HEK293T (cell line): ENCODE results near the gene TSC22D3.

Experiments
- CTCF ChIA-PET: fragments of 350-600 bp; formaldehyde crosslinking; extraction: SDS; loops from one replicate; lab custom pipeline; 2021; ENCODE audit warnings: antibody characterized with exemption, inconsistent platforms; lab: Yijun Ruan, JAX
- POLR2A ChIA-PET: fragments of 350-600 bp; formaldehyde crosslinking; extraction: SDS; loops from one replicate; lab custom pipeline; 2020; ENCODE audit warnings: antibody characterized with exemption, inconsistent platforms; lab: Yijun Ruan, JAX
- DNase-seq: peaks from one replicate; pipeline ENCODE4 v3.0.0; 2012; ENCODE audit warnings: mixed read lengths; ENCODE audit errors: extremely low spot score
- ARNT ChIP-seq: fragments of 450-650 bp; IDR thresholded peaks from 2 replicates; pipeline ENCODE4 v1.6.1; 2017; ENCODE audit warnings: mild to moderate bottlenecking
- BHLHE40 ChIP-seq: fragments of 450-650 bp; IDR thresholded peaks from 2 replicates; pipeline ENCODE4 v1.6.1; 2016; ENCODE audit warnings: mild to moderate bottlenecking, moderate library complexity, borderline replicate concordance
- CTBP1 ChIP-seq: fragments of 450-650 bp; IDR thresholded peaks from 2 replicates; pipeline ENCODE4 v1.6.1; 2016; ENCODE audit warnings: borderline replicate concordance
- ELF4 ChIP-seq: fragments of 450-650 bp; IDR thresholded peaks from 2 replicates; pipeline ENCODE4 v1.6.1; 2017; ENCODE audit warnings: antibody characterized with exemption
- FOXA1 ChIP-seq: fragments of 450-650 bp; IDR thresholded peaks from 2 replicates; pipeline ENCODE4 v1.6.1; 2016; ENCODE audit warnings: mild to moderate bottlenecking
- FOXK2 ChIP-seq: fragments of 450-650 bp; IDR thresholded peaks from 2 replicates; pipeline ENCODE4 v1.6.1; 2016; ENCODE audit warnings: mild to moderate bottlenecking
- FOXM1 ChIP-seq: fragments of 450-650 bp; IDR thresholded peaks from 2 replicates; pipeline ENCODE4 v1.6.1; 2017; ENCODE audit warnings: mild to moderate bottlenecking, borderline replicate concordance
- HDGF ChIP-seq: fragments of 450-650 bp; IDR thresholded peaks from 2 replicates; pipeline ENCODE4 v1.6.1; 2017; ENCODE audit warnings: antibody characterized with exemption, borderline replicate concordance
- L3MBTL2 ChIP-seq: fragments of 450-650 bp; conservative IDR thresholded peaks from 2 replicates; pipeline ENCODE4 v1.6.1; 2016; ENCODE audit warnings: mild to moderate bottlenecking
- LEF1 ChIP-seq: fragments of 450-650 bp; IDR thresholded peaks from 2 replicates; pipeline ENCODE4 v1.6.1; 2017; ENCODE audit warnings: mild to moderate bottlenecking, borderline replicate concordance
- NFRKB ChIP-seq: fragments of 450-650 bp; IDR thresholded peaks from 2 replicates; pipeline ENCODE4 v1.6.1; 2016; ENCODE audit warnings: mild to moderate bottlenecking, moderate library complexity
- SP1 ChIP-seq: fragments of 450-650 bp; IDR thresholded peaks from 2 replicates; pipeline ENCODE4 v1.6.1; 2017
- SUZ12 ChIP-seq: fragments of 450-650 bp; IDR thresholded peaks from 2 replicates; pipeline ENCODE4 v1.6.1; 2016; ENCODE audit warnings: mild to moderate bottlenecking
- TARDBP ChIP-seq: fragments of 450-650 bp; IDR thresholded peaks from 2 replicates; pipeline ENCODE4 v1.6.1; 2016
- ZNF384 ChIP-seq: fragments of 450-650 bp; IDR thresholded peaks from 2 replicates; pipeline ENCODE4 v1.6.1; 2016
- TF ChIP-seq, protein P1 (sequence below): fragments of 450-650 bp; IDR thresholded peaks from 2 replicates; pipeline ENCODE4 v1.6.1; 2016

Gene TSC22D3

DNA sequence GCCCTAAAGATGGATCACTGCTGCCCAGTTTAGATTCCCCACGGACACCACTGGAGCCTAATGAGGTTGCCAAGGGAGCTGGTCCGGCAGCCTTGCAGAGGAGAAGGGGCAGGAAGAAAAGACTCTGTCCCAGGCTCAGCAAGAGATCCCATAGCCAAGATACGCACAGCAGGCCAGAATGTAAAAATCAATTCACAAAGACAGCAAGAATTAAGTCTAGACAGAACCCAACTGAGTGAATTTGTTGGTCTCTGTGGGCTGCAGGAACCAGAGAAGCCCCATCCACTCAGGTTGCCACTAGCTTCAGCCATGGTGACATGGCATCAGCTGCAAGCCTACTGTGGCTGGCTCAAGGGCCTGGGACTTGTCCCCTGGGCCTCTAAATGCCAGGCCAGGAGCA lies 22.9 kb downstream of the TSC22D3 start:
- CTCF ChIA-PET = interaction anchor here (1.1 to 3.0 kb wide), 4 partner anchors 14 to 80 kb away, joined by 4 to 9 read pairs (median 7); partner anchors contain the start of genes NCBP2L and TSC22D3
- TF ChIP-seq L3MBTL2 (no peak), ELF4 (no peak), FOXM1 (no peak), SUZ12 (no peak), HDGF (no peak), FOXK2 (no peak), TARDBP (no peak), BHLHE40 (no peak), ZNF384 (no peak), SP1 (no peak), NFRKB (no peak), ARNT (no peak), FOXA1 (no peak), CTBP1 (no peak)
- TF ChIP-seq, protein P1, sequence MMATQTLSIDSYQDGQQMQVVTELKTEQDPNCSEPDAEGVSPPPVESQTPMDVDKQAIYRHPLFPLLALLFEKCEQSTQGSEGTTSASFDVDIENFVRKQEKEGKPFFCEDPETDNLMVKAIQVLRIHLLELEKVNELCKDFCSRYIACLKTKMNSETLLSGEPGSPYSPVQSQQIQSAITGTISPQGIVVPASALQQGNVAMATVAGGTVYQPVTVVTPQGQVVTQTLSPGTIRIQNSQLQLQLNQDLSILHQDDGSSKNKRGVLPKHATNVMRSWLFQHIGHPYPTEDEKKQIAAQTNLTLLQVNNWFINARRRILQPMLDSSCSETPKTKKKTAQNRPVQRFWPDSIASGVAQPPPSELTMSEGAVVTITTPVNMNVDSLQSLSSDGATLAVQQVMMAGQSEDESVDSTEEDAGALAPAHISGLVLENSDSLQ = no peak
- DNase-seq = no peak
- POLR2A ChIA-PET = interaction anchor here (1.7 to 3.8 kb wide), 5 partner anchors 16 to 79 kb away, joined by 7 to 22 read pairs (median 9); no protein-coding TSS in a partner anchor

- no peak for DNase-seq
- no peak for TF ChIP-seq SP1
- no peak for TF ChIP-seq ZNF384
- no peak for TF ChIP-seq SUZ12
- TF ChIP-seq, protein P1 = no peak
- TF ChIP-seq BHLHE40 = no peak
- no peak for TF ChIP-seq ELF4
- no peak for TF ChIP-seq NFRKB
- TF ChIP-seq ARNT = no peak
- no peak for TF ChIP-seq CTBP1
- no peak for TF ChIP-seq L3MBTL2
- TF ChIP-seq TARDBP = no peak
- TF ChIP-seq LEF1 = no peak
- no peak for TF ChIP-seq FOXK2
- no peak for TF ChIP-seq FOXM1
- TF ChIP-seq FOXA1 = no peak
- TF ChIP-seq HDGF = no peak
- ChIA-PET CTCF (interaction anchor here (0.6 to 3.0 kb wide), 8 partner anchors 15 to 95 kb away, joined by 3 to 9 read pairs (median 4); partner anchors contain the start of genes NCBP2L and TSC22D3), POLR2A (interaction anchor here (0.9 to 3.8 kb wide), 8 partner anchors 14 to 79 kb away, joined by 3 to 22 read pairs (median 8); no protein-coding TSS in a partner anchor)
These were observed 23.5 kb downstream of the TSC22D3 start for GRCh38 chrX:107752043-107752442.

DNA sequence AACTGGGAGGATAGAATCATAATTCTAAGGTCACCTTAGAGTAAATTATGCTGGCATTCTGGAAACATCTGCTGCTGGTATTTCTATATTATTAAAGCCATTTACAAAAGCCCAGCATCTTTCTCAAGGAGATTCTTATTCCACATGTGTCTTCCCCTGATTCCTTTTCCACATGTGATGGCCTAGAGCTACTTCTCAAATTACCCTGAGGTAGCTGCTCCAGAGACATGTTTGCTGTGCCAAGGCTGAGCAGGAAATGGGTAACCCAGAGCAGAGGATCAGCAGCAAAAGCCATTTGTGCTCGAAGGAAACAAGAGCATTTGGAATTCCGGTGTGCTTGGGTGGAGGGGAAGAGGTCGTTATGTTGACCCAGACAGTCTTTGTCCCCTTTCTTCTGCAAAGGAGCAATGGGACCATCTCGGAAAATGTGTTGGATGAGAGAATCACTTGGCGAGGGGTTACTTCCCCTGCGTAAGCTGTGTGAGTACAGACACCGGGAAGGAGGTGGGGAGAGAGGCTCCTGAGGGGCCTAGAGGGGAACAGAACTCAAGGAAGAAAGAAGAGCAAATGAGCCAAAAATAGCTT lies 24.6 kb downstream of the TSC22D3 start:
- ChIA-PET POLR2A (interaction anchor here (0.6 to 3.8 kb wide), 8 partner anchors 10 to 35 kb away, joined by 3 to 22 read pairs (median 5); partner anchors contain the start of gene TSC22D3), CTCF (interaction anchor here (1.3 to 3.0 kb wide), 6 partner anchors 16 to 78 kb away, joined by 3 to 9 read pairs (median 5); partner anchors contain the start of gene NCBP2L)
- no peak for DNase-seq
- no peak for TF ChIP-seq CTBP1
- no peak for TF ChIP-seq ARNT
- no peak for TF ChIP-seq FOXK2
- no peak for TF ChIP-seq LEF1
- no peak for TF ChIP-seq HDGF
- no peak for TF ChIP-seq FOXA1

DNA sequence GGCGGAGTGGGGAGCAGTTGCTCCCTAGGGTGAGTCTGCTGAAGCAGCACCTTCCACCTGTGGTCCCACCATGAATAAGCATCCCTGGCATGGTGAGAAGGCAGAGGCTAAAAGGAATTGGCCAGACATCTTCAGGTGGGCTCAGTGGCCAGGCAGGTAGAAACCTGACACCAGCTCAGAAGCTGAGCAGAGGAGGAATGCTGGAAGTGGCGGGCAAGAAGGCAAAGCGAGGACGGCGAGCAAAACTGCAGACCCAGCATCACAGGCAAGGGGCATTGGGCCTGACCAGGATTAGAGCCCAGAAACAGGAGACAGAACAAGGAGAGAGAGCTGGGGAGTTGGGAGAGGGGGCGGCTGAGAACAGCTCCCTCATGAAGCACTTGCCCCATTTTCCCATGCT lies 25.3 kb downstream of the TSC22D3 start:
- TF ChIP-seq CTBP1 (no peak), FOXK2 (no peak), ARNT (no peak), TARDBP (no peak), SUZ12 (no peak), BHLHE40 (no peak), FOXM1 (no peak), NFRKB (no peak), LEF1 (no peak)
- TF ChIP-seq, protein P1 = no peak
- CTCF ChIA-PET = interaction anchor here (1.1 to 3.0 kb wide), 3 partner anchors 17 to 40 kb away, joined by 3 to 7 read pairs (median 3); no protein-coding TSS in a partner anchor
- POLR2A ChIA-PET = interaction anchor here (0.6 to 3.8 kb wide), 7 partner anchors 9 to 34 kb away, joined by 3 to 22 read pairs (median 6); partner anchors contain the start of gene TSC22D3
- DNase-seq = no peak

GRCh38 chrX:107748506-107748905 lies 27.1 kb downstream of the TSC22D3 start:
- TF ChIP-seq SP1 (no peak), FOXA1 (no peak)
- POLR2A ChIA-PET = interaction anchor here (0.8 to 4.1 kb wide), 6 partner anchors 16 to 120 kb away, joined by 3 to 20 read pairs (median 6); partner anchors contain the start of gene PRPS1
- DNase-seq = no peak
- CTCF ChIA-PET = interaction anchor here (1.0 kb wide), 1 partner anchor 15 kb away, joined by 3 read pairs; no protein-coding TSS in a partner anchor
